NOMO-1 treated with dmso at 0.1 percent for 144 hours (cell line): Measurements from ENCODE around the gene UBE2H.

ENCODE experiments used
- DNase-seq: peaks from one replicate; lab custom pipeline; 2025; ENCODE audit not compliant: unreplicated experiment; lab: John Stamatoyannopoulos, UW

The UBE2H gene

GRCh38 chr7:129950933-129951225, 1.9 kb downstream of the UBE2H start:
- no peak for DNase-seq

GRCh38 chr7:129950191-129950932, 2.4 kb downstream of the UBE2H start:
- DNase-seq, result no peak

GRCh38 chr7:129949292-129950133, 3.2 kb downstream of the UBE2H start:
- no peak for DNase-seq

GRCh38 chr7:129948877-129949291, 3.9 kb downstream of the UBE2H start:
- DNase-seq, result no peak

- no peak for DNase-seq
Measured at GRCh38 chr7:129948338-129948737, 4.4 kb downstream of the UBE2H start.

GRCh38 chr7:129947701-129948100, 5.1 kb downstream of the UBE2H start:
- DNase-seq, result no peak

- DNase-seq, result no peak
Measured at GRCh38 chr7:129947049-129947448, 5.7 kb downstream of the UBE2H start.

GRCh38 chr7:129946282-129946681, 6.5 kb downstream of the UBE2H start:
- no peak for DNase-seq

- no peak for DNase-seq
Measured at GRCh38 chr7:129943352-129943751, 9.4 kb downstream of the UBE2H start.

- DNase-seq, result no peak
Measured at GRCh38 chr7:129940329-129940728, 12.4 kb downstream of the UBE2H start.

GRCh38 chr7:129939881-129940280, 12.9 kb downstream of the UBE2H start:
- no peak for DNase-seq

- no peak for DNase-seq
Measured at GRCh38 chr7:129933627-129934026, 19.1 kb downstream of the UBE2H start.

GRCh38 chr7:129926618-129927017, 26.1 kb downstream of the UBE2H start:
- no peak for DNase-seq

GRCh38 chr7:129925416-129926002, 27.3 kb downstream of the UBE2H start:
- DNase-seq, result no peak

- DNase-seq, result no peak
Measured at GRCh38 chr7:129924602-129925001, 28.2 kb downstream of the UBE2H start.

- DNase-seq, result no peak
Measured at GRCh38 chr7:129923709-129924108, 29.1 kb downstream of the UBE2H start.

- DNase-seq, result no peak
Measured at GRCh38 chr7:129919492-129919891, 33.3 kb downstream of the UBE2H start.

- no peak for DNase-seq
Measured at GRCh38 chr7:129918922-129919321, 33.8 kb downstream of the UBE2H start.

- no peak for DNase-seq
Measured at GRCh38 chr7:129917934-129918333, 34.8 kb downstream of the UBE2H start.

- DNase-seq, result no peak
Measured at GRCh38 chr7:129914536-129915272, 38.1 kb downstream of the UBE2H start.

GRCh38 chr7:129913428-129913827, 39.3 kb downstream of the UBE2H start:
- no peak for DNase-seq
